IPS-11a (cell line): ENCODE measurements around the gene TCEA3.

Experiments used
- H3K4me3 ChIP-seq: one replicate; pipeline ENCODE4 v1.5.1; 2013; ENCODE audit warnings: low read depth, low read length, control low read depth

The TCEA3 gene

DNA sequence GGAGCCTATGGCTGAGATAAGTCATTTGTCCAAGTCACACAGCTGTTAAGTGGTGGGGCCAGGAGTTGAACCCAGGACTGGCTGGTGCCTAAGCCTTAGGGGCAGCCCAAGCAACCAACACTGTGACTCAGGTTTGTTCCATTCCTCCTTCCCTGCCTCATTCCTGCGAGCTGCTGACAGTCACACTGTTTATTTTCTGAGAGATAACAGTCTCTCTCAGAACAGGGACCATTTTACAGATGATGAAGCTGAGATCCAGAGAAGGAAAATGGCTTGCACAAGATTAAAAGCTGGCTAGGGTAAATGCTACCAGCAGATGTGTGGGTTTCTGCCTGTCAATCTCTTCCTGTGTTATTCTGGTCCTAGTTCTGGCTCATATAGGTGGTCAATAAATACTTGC lies 24.3 kb upstream of the TCEA3 start:
- no peak overlapping the region for H3K4me3 ChIP-seq

DNA sequence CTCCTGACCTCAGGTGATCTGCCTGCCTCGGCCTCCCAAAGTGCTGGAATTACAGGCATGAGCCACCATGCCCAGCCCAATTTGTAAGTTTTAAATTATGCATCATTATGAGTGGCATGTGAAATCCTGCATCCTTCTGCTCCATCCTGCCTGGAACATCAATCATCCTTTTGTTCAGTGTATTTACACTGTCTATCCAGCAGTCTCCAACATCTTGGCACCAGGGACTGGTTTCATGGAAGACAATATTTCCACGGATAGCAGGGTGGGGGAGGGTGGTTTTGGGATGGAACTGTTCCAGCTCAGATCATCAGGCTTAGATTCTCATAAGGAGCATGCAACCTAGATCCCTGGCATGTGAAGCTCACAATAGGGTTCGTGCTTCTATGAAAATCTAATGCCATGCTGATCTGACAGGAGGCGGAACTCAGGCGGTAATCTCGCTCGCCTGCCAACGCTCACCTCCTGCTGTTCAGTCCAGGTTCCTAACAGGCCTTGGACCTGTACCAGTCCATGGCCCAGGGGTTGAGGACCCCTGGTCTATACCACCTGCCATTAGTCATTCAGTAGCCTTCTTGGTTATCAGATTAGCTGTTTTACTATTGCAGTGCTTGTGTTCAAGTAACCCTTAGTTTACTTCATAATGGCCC lies 22.2 kb upstream of the TCEA3 start:
- no peak overlapping the region for H3K4me3 ChIP-seq

- H3K4me3 ChIP-seq, result no peak overlapping the region
Measured at GRCh38 chr1:23444596-23445390, 20.2 kb upstream of the TCEA3 start.

DNA sequence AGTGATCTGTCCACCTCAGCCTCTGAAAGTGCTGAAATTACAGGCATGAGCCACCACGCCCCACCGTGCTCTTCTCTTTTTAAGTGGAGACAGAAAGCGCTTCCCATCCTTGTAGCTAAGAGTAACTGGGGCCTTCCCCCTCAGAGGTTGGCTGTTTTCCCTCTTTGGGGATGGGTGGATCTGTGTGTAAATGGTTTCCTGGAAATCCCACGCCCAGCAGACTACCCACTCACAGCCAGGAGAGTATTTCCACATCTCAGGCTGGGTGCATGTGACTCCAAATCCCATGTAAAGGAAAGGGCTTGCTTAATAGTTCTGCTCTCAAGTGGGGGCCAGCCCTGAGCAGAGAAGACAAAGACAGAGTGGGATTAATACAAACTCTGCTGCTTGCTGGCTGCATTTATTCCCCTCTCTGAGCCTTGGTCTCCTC lies 19.6 kb upstream of the TCEA3 start:
- H3K4me3 ChIP-seq, result no peak overlapping the region

DNA sequence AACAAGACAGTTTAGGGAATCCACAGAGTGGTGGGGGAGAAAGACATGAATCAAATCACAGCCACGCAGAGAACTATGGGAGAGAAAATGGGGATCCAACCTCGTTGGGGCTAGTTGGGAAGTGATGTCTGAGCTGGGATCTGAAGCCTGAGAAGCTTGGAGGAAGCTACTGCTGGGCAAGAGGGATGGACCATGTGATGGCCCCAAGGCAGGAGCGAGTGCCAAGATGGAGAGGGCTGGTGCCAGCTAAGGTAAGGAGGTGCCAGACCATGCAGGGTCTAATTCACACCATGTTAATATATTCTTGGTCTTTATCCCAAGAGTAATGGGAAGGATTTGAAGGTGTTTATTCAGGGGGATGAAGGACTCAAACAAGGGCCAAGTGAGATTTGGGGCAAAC lies 18.2 kb upstream of the TCEA3 start:
- H3K4me3 ChIP-seq, result no peak overlapping the region

DNA sequence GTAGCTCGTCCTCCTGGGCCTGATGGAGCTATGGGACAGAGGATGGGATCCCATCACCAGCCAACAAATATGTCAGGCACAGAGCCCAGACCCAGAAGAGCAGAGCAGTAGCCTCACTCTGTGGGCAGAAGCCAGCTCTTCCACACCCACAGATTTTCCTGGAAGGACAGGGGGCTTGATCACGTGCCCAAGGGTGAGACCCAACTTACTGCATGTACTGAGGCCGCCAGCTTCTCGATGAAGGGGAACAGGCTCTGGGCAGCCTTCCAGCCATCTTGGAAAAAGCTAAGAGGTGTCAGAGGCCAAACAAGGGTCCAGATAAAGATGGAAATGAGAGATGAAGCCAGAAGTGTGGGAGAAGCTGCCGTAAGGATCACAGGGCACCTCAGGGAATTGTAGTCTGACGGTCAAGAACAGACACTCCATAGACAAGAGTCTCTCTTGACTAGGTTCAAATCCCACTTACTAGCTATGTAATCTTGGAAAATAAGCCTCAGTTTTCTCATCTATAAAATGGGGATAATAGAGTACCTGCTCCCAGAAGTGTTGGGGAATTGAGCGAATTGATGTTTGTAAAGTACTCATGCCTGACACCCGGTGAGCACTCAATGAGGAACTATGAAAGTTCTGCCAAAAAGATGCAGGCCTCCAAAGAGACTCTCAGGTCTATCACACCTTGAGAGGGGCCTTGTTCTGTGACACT lies 17.0 kb upstream of the TCEA3 start:
- H3K4me3 ChIP-seq, result no peak overlapping the region

GRCh38 chr1:23438545-23438944 lies 14.0 kb upstream of the TCEA3 start:
- H3K4me3 ChIP-seq, result no peak overlapping the region

GRCh38 chr1:23437355-23437664 lies 12.8 kb upstream of the TCEA3 start:
- H3K4me3 ChIP-seq, result no peak overlapping the region

DNA sequence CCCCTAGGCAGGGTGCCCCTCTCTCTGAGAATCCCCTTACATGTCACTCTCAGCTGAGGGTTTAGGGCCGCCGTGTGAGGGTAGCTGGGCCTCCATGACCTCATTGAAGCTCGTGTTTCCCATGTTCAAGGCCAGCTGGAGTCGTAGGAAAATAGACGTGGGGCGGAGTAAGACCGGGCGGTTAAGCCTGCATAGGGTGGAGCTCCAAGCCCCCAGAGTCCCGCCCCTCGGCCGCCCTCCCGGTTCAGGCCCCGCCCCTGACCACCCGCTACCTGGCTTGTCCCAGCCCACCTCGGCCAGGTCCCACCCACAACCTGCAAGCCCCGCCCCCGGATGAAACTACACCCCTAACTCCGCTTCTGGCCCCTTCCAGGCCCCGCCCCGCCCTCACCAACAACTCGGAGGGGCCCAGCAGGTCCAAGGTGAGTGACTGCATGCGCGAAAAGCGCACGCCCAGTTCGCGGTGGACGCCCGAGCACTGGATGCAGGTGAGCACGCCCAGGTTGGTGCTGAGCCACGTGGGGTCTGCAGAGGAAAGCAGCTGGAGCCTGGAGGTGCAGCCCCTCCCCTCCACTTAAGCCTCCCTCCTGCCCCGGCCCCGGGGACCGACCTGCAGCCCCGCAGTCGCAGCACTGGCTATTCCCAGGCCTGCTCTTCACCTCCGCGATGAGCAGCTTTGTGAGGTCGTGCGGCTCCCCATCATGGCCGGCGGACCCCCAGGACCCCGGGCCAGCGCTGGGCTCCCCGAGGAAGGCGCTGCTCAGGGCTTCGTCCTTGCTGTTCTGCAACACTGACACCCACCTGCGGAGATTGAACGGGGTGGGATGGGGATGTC lies 12.2 kb upstream of the TCEA3 start:
- H3K4me3 ChIP-seq, result no peak overlapping the region

- H3K4me3 ChIP-seq, result no peak overlapping the region
Measured at GRCh38 chr1:23434260-23434775, 9.8 kb upstream of the TCEA3 start.

- H3K4me3 ChIP-seq, result no peak overlapping the region
Measured at GRCh38 chr1:23433122-23433521, 8.6 kb upstream of the TCEA3 start.

- H3K4me3 ChIP-seq, result no peak overlapping the region
Measured at GRCh38 chr1:23431431-23431830, 6.9 kb upstream of the TCEA3 start.

GRCh38 chr1:23430803-23431202 lies 6.3 kb upstream of the TCEA3 start:
- no peak overlapping the region for H3K4me3 ChIP-seq

GRCh38 chr1:23428136-23428905 lies 3.8 kb upstream of the TCEA3 start:
- no peak overlapping the region for H3K4me3 ChIP-seq

GRCh38 chr1:23427550-23427949 lies 3.0 kb upstream of the TCEA3 start:
- no peak overlapping the region for H3K4me3 ChIP-seq

- H3K4me3 ChIP-seq, result no peak overlapping the region
Measured at GRCh38 chr1:23426828-23427227, 2.3 kb upstream of the TCEA3 start.

DNA sequence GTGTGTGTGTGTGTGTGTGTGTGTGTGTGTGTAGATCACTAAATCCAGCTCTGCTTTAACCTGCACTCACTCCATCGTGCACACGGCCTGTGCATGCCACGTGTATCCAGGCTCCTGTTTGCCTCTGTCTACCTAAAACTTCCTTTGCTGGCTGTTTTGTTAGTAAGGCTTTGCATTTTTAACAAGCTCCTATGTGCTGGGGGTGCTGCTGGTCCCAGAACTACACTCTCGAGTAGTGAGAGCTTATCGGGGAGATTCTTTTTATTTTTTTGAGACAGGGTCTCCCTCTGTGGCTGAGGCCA lies 596 bp upstream of the TCEA3 start:
- no peak overlapping the region for H3K4me3 ChIP-seq

GRCh38 chr1:23423415-23424292 lies 894 bp downstream of the TCEA3 start:
- peak overlapping the region; percentile 22 for H3K4me3 ChIP-seq

GRCh38 chr1:23422941-23423340 lies 1.6 kb downstream of the TCEA3 start:
- no peak overlapping the region for H3K4me3 ChIP-seq
